Muscle layer of colon (tissue), 2 donors: ENCODE data around the gene RAD51B.

Experiments
- H3K27ac ChIP-seq: one replicate; pipeline ENCODE4 v1.7.0; 2013; ENCODE audit warnings: low read depth, mild to moderate bottlenecking, low read length, moderate library complexity
- H3K27me3 ChIP-seq, 2 donors: one replicate each; pipeline ENCODE4 v1.7.0; 2013; ENCODE audit warnings: low read length in 2 of 2, mild to moderate bottlenecking in 2 of 2; ENCODE audit not compliant: insufficient read depth in 2 of 2, control insufficient read depth in 1 of 2
- H3K36me3 ChIP-seq: one replicate; pipeline ENCODE4 v1.7.0; 2013; ENCODE audit warnings: mild to moderate bottlenecking, low read length; ENCODE audit not compliant: insufficient read depth
- H3K4me1 ChIP-seq: one replicate; pipeline ENCODE4 v1.7.0; 2013; ENCODE audit warnings: mild to moderate bottlenecking, low read length; ENCODE audit not compliant: insufficient read depth
- H3K4me3 ChIP-seq, 2 donors: one replicate each; pipeline ENCODE4 v1.7.0; 2013; ENCODE audit warnings: low read length in 2 of 2, low read depth in 1 of 2, mild to moderate bottlenecking in 1 of 2, moderate library complexity in 1 of 2
- H3K9ac ChIP-seq: one replicate; pipeline ENCODE4 v1.7.0; 2013; ENCODE audit warnings: low read length
- H3K9me3 ChIP-seq: one replicate; pipeline ENCODE4 v1.7.0; 2013; ENCODE audit warnings: mild to moderate bottlenecking, low read length
- donor health status: abdominal sarcoma.
- donor health status: Adenocarcinoma of cecum.

RAD51B gene

GRCh38 chr14:68471964-68472508 is 652.5 kb downstream of the RAD51B start:
- H3K4me1 ChIP-seq = peaks cover 20% of the 10 kb centered on the region
- no peak overlapping the region for H3K27ac ChIP-seq
- no peaks in the 10 kb centered on the region for H3K9me3 ChIP-seq
- no peaks in the 10 kb centered on the region for H3K36me3 ChIP-seq
- no peak overlapping the region for H3K9ac ChIP-seq
- H3K27me3 ChIP-seq = no peaks in the 10 kb centered on the region
- no peak overlapping the region for H3K4me3 ChIP-seq

GRCh38 chr14:68473069-68473468 is 653.5 kb downstream of the RAD51B start:
- no peak overlapping the region for H3K9ac ChIP-seq
- no peaks in the 10 kb centered on the region for H3K27me3 ChIP-seq
- H3K4me1 ChIP-seq = peaks cover 17% of the 10 kb centered on the region
- H3K36me3 ChIP-seq = no peaks in the 10 kb centered on the region
- H3K27ac ChIP-seq = no peak overlapping the region
- H3K4me3 ChIP-seq = no peak overlapping the region
- no peaks in the 10 kb centered on the region for H3K9me3 ChIP-seq

- Histone ChIP-seq H3K27ac (no peak overlapping the region), H3K27me3 (no peaks in the 10 kb centered on the region), H3K9ac (no peak overlapping the region), H3K4me3 (no peak overlapping the region), H3K36me3 (no peaks in the 10 kb centered on the region), H3K9me3 (no peaks in the 10 kb centered on the region), H3K4me1 (peaks cover 17% of the 10 kb centered on the region)
Observed at GRCh38 chr14:68473794-68474193, 654.2 kb downstream of the RAD51B start.

GRCh38 chr14:68474741-68475140 is 655.2 kb downstream of the RAD51B start:
- Histone ChIP-seq H3K9me3 (no peaks in the 10 kb centered on the region), H3K4me1 (peaks cover 13% of the 10 kb centered on the region), H3K36me3 (no peaks in the 10 kb centered on the region), H3K4me3 (no peak overlapping the region), H3K27ac (no peak overlapping the region), H3K27me3 (no peaks in the 10 kb centered on the region), H3K9ac (no peak overlapping the region)

GRCh38 chr14:68475802-68476201 is 656.2 kb downstream of the RAD51B start:
- Histone ChIP-seq H3K27me3 (no peaks in the 10 kb centered on the region), H3K36me3 (no peaks in the 10 kb centered on the region), H3K27ac (no peak overlapping the region), H3K4me1 (peaks cover 13% of the 10 kb centered on the region), H3K4me3 (no peak overlapping the region), H3K9ac (no peak overlapping the region), H3K9me3 (no peaks in the 10 kb centered on the region)

GRCh38 chr14:68476212-68477109 is 656.9 kb downstream of the RAD51B start:
- Histone ChIP-seq H3K4me3 (no peak overlapping the region), H3K4me1 (peaks cover 13% of the 10 kb centered on the region), H3K36me3 (no peaks in the 10 kb centered on the region)

GRCh38 chr14:68477110-68477455 is 657.5 kb downstream of the RAD51B start:
- no peak overlapping the region for H3K9ac ChIP-seq
- no peaks in the 10 kb centered on the region for H3K36me3 ChIP-seq
- peaks cover 15% of the 10 kb centered on the region for H3K4me1 ChIP-seq
- no peaks in the 10 kb centered on the region for H3K9me3 ChIP-seq
- no peak overlapping the region for H3K27ac ChIP-seq
- H3K4me3 ChIP-seq = no peak overlapping the region
- H3K27me3 ChIP-seq = no peaks in the 10 kb centered on the region

More at GRCh38 chr14:68476212-68477109, 656.9 kb downstream of the RAD51B start:
- Histone ChIP-seq H3K27me3 (no peaks in the 10 kb centered on the region), H3K9me3 (no peaks in the 10 kb centered on the region), H3K27ac (no peak overlapping the region), H3K9ac (no peak overlapping the region)

- Histone ChIP-seq H3K4me1 (peaks cover 20% of the 10 kb centered on the region), H3K27ac (no peak overlapping the region), H3K9me3 (no peaks in the 10 kb centered on the region), H3K36me3 (no peaks in the 10 kb centered on the region), H3K4me3 (no peak overlapping the region), H3K9ac (no peak overlapping the region), H3K27me3 (no peaks in the 10 kb centered on the region)
Observed at GRCh38 chr14:68477461-68478085, 658.0 kb downstream of the RAD51B start.

- Histone ChIP-seq H3K9me3 (no peaks in the 10 kb centered on the region), H3K4me1 (peaks cover 29% of the 10 kb centered on the region), H3K36me3 (no peaks in the 10 kb centered on the region), H3K27me3 (no peaks in the 10 kb centered on the region), H3K4me3 (no peak overlapping the region), H3K27ac (no peak overlapping the region), H3K9ac (no peak overlapping the region)
Observed at GRCh38 chr14:68479247-68479646, 659.7 kb downstream of the RAD51B start.

- peaks cover 22% of the 10 kb centered on the region for H3K4me1 ChIP-seq
- H3K9me3 ChIP-seq = no peaks in the 10 kb centered on the region
- H3K36me3 ChIP-seq = no peaks in the 10 kb centered on the region
- no peak overlapping the region for H3K27ac ChIP-seq
- no peak overlapping the region for H3K4me3 ChIP-seq
- no peak overlapping the region for H3K9ac ChIP-seq
- H3K27me3 ChIP-seq = no peaks in the 10 kb centered on the region
Observed at GRCh38 chr14:68482018-68482417, 662.4 kb downstream of the RAD51B start.

- H3K27me3 ChIP-seq = no peaks in the 10 kb centered on the region
- H3K36me3 ChIP-seq = no peaks in the 10 kb centered on the region
- H3K9ac ChIP-seq = no peak overlapping the region
- H3K4me1 ChIP-seq = peaks cover 22% of the 10 kb centered on the region
- H3K9me3 ChIP-seq = no peaks in the 10 kb centered on the region
- no peak overlapping the region for H3K27ac ChIP-seq
- no peak overlapping the region for H3K4me3 ChIP-seq
Observed at GRCh38 chr14:68482772-68483395, 663.3 kb downstream of the RAD51B start.
